H1 (cell line): Measurements from ENCODE around the gene PAX5. TPM values are rescaled to one million over a fixed set of nuclear protein-coding genes. Genes with fewer than 3 reads are reported as not detected.

Experiments
- CTCF ChIA-PET: fragments of 300-600 bp; sonication (Branson Sonifier 250); formaldehyde crosslinking; loops from one replicate; lab custom pipeline; 2021; ENCODE audit not compliant: partially characterized antibody; lab: Charles Lee
- POLR2A ChIA-PET: fragments of 300-600 bp; sonication (Branson Sonifier 250); formaldehyde crosslinking; loops from one replicate; lab custom pipeline; 2021; ENCODE audit warnings: inconsistent platforms; ENCODE audit not compliant: partially characterized antibody; lab: Charles Lee
- DNase-seq, 2 experiments: peaks; one replicate each; pipeline versions ENCODE4 v3.0.0 to v3.0.0-alpha.2; 2010 to 2022; ENCODE audit warnings: low spot score in 2 of 2, low read depth in 1 of 2, mixed read lengths in 1 of 2
- FAIRE-seq: peaks from 2 replicates; lab custom pipeline; 2011; peaks lifted over from hg19 to GRCh38; lab: Jason Lieb, UNC
- H2AFZ ChIP-seq: 2 replicates; pipeline ENCODE4 v1.8.1; 2012; ENCODE audit warnings: low read length, inconsistent platforms
- H2AK5ac ChIP-seq: 2 replicates; pipeline ENCODE4 v1.6.1; 2013; ENCODE audit warnings: low read depth, low read length
- H2BK120ac ChIP-seq: replicated peaks from 2 replicates; pipeline ENCODE3; 2013; ENCODE audit warnings: low read depth, low read length, inconsistent platforms
- H2BK12ac ChIP-seq: 2 replicates; pipeline ENCODE4 v1.6.1; 2013; ENCODE audit warnings: low read depth, low read length
- H2BK15ac ChIP-seq: 2 replicates; pipeline ENCODE4 v1.6.1; 2013; ENCODE audit warnings: low read length
- H2BK20ac ChIP-seq: 2 replicates; pipeline ENCODE4 v1.6.1; 2013; ENCODE audit warnings: low read length
- H2BK5ac ChIP-seq: 2 replicates; pipeline ENCODE4 v1.6.1; 2013; ENCODE audit warnings: low read depth, low read length
- H3K14ac ChIP-seq: 2 replicates; pipeline ENCODE4 v1.6.1; 2013; ENCODE audit warnings: inconsistent platforms; ENCODE audit not compliant: insufficient read length
- H3K18ac ChIP-seq: 2 replicates; pipeline ENCODE4 v1.6.1; 2013; ENCODE audit warnings: low read length; ENCODE audit errors: extremely low read depth
- H3K23ac ChIP-seq: 2 replicates; pipeline ENCODE4 v1.6.1; 2013; ENCODE audit warnings: inconsistent platforms; ENCODE audit not compliant: insufficient read length
- H3K23me2 ChIP-seq: 2 replicates; pipeline ENCODE4 v1.6.1; 2013; ENCODE audit warnings: low read depth, low read length
- H3K27ac ChIP-seq: 2 replicates; pipeline ENCODE4 v1.6.1; 2011; ENCODE audit warnings: low read depth, low read length, inconsistent platforms
- H3K27me3 ChIP-seq, 4 experiments: replicated peaks in 1 of 4; 1 replicate in 1 of 4; 2 replicates in 3 of 4; pipeline versions ENCODE4 v1.6.1 to v1.8.1; 2011 to 2013; ENCODE audit warnings: low read length in 3 of 4, mild to moderate bottlenecking in 3 of 4, inconsistent platforms in 2 of 4, mixed read lengths in 2 of 4, moderate library complexity in 1 of 4; ENCODE audit not compliant: control insufficient read depth in 3 of 4, insufficient read depth in 3 of 4; ENCODE audit errors: extremely low read depth in 1 of 4
- H3K36me3 ChIP-seq, 4 experiments: 2 replicates each; pipeline versions ENCODE4 v1.6.1 to v1.8.1; 2011 to 2013; ENCODE audit warnings: mild to moderate bottlenecking in 4 of 4, low read length in 3 of 4, moderate library complexity in 2 of 4, control low read depth in 1 of 4, inconsistent platforms in 1 of 4; ENCODE audit not compliant: insufficient read depth in 4 of 4, control insufficient read depth in 2 of 4
- H3K4ac ChIP-seq: replicated peaks from 2 replicates; pipeline ENCODE3; 2013; ENCODE audit warnings: low read length, low read depth, mixed read lengths, inconsistent platforms; ENCODE audit not compliant: insufficient read length
- H3K4me1 ChIP-seq, 4 experiments: replicated peaks in 1 of 4; 1 replicate in 1 of 4; 2 replicates in 3 of 4; pipeline versions ENCODE4 v1.6.1 to v1.8.1; 2011 to 2013; ENCODE audit warnings: low read length in 3 of 4, inconsistent platforms in 2 of 4, mixed read lengths in 1 of 4; ENCODE audit not compliant: insufficient read depth in 4 of 4, control insufficient read depth in 3 of 4
- H3K4me2 ChIP-seq, 2 experiments: 2 replicates each; pipeline versions ENCODE4 v1.6.1 to v1.8.1; 2011 to 2013; ENCODE audit warnings: low read depth in 2 of 2, low read length in 2 of 2, control low read depth in 1 of 2, inconsistent platforms in 1 of 2, mild to moderate bottlenecking in 1 of 2; ENCODE audit not compliant: insufficient read depth in 1 of 2
- H3K4me3 ChIP-seq, 4 experiments: fragments of 200-600, 300-600 bp in 1 of 4; sonication (generic), shearing (Covaris generic), sonication (Bioruptor Twin) in 1 of 4; 2 replicates each; pipeline versions ENCODE4 v1.5.1 to v1.8.1; 2011 to 2016; ENCODE audit warnings: low read length in 4 of 4, low read depth in 3 of 4, control low read depth in 2 of 4, inconsistent platforms in 2 of 4, mild to moderate bottlenecking in 2 of 4, mixed read lengths in 1 of 4, moderate library complexity in 1 of 4; ENCODE audit not compliant: insufficient read depth in 2 of 4; ENCODE audit errors: extremely low read depth in 1 of 4
- H3K56ac ChIP-seq: replicated peaks from 2 replicates; pipeline ENCODE3; 2013; ENCODE audit warnings: low read depth, mild to moderate bottlenecking, mixed read lengths, low read length, inconsistent platforms; ENCODE audit not compliant: insufficient read length
- H3K79me1 ChIP-seq: 2 replicates; pipeline ENCODE4 v1.6.1; 2013; ENCODE audit warnings: low read depth, low read length, control low read depth
- H3K79me2 ChIP-seq, 2 experiments: 2 replicates each; pipeline versions ENCODE4 v1.6.1 to v1.8.1; 2012 to 2013; ENCODE audit warnings: low read length in 2 of 2, mild to moderate bottlenecking in 2 of 2, inconsistent platforms in 1 of 2; ENCODE audit not compliant: insufficient read depth in 2 of 2, control insufficient read depth in 1 of 2
- H3K9ac ChIP-seq, 4 experiments: replicated peaks in 1 of 4; 1 replicate in 1 of 4; 2 replicates in 3 of 4; pipeline versions ENCODE4 v1.6.1 to v1.8.1; 2011 to 2013; ENCODE audit warnings: low read depth in 3 of 4, low read length in 3 of 4, control low read depth in 2 of 4, mild to moderate bottlenecking in 2 of 4, moderate library complexity in 2 of 4, inconsistent platforms in 1 of 4; ENCODE audit errors: extremely low read depth in 1 of 4
- H3K9me3 ChIP-seq, 2 experiments: 2 replicates each; pipeline versions ENCODE4 v1.6.1 to v1.8.1; 2012 to 2013; ENCODE audit warnings: mild to moderate bottlenecking in 2 of 2, moderate library complexity in 2 of 2, control low read depth in 1 of 2, inconsistent platforms in 1 of 2, low read depth in 1 of 2, low read length in 1 of 2, mixed read lengths in 1 of 2; ENCODE audit not compliant: insufficient read depth in 2 of 2
- H4K20me1 ChIP-seq, 2 experiments: replicated peaks in 1 of 2; 2 replicates each; pipeline versions ENCODE3 to v1.8.1; 2011 to 2013; ENCODE audit warnings: inconsistent platforms in 2 of 2, low read length in 2 of 2, mild to moderate bottlenecking in 1 of 2; ENCODE audit not compliant: insufficient read depth in 2 of 2, control insufficient read depth in 1 of 2
- H4K5ac ChIP-seq: 2 replicates; pipeline ENCODE4 v1.6.1; 2013; ENCODE audit warnings: low read length, low read depth, mixed read lengths, inconsistent platforms; ENCODE audit not compliant: insufficient read length
- H4K8ac ChIP-seq: 2 replicates; pipeline ENCODE4 v1.8.0; 2013; ENCODE audit warnings: mild to moderate bottlenecking, moderate library complexity, low read length, inconsistent platforms; ENCODE audit not compliant: insufficient read depth; ENCODE audit errors: extremely low read depth
- H4K91ac ChIP-seq: replicated peaks from 2 replicates; pipeline ENCODE3; 2013; ENCODE audit warnings: low read length, mixed read lengths, inconsistent platforms; ENCODE audit not compliant: insufficient read length
- CEBPB ChIP-seq: IDR thresholded peaks from 2 replicates; pipeline ENCODE4 v1.6.1; 2012; ENCODE audit warnings: low read depth, low read length
- CTBP2 ChIP-seq: IDR thresholded peaks from 2 replicates; pipeline ENCODE4 v1.7.0; 2011; ENCODE audit warnings: borderline replicate concordance, mild to moderate bottlenecking, moderate library complexity, mixed read lengths, low read length; ENCODE audit not compliant: insufficient read depth, insufficient read length
- CTCF ChIP-seq, 3 experiments: IDR thresholded peaks; 1 replicate in 2 of 3; 2 replicates in 1 of 3; pipeline versions ENCODE4 v1.5.1 to v1.6.1; 2011; ENCODE audit warnings: low read length in 3 of 3, mild to moderate bottlenecking in 3 of 3, inconsistent platforms in 2 of 3, low read depth in 1 of 3, moderate library complexity in 1 of 3; ENCODE audit not compliant: insufficient read depth in 1 of 3; ENCODE audit errors: control extremely low read depth in 1 of 3
- EP300 ChIP-seq, 2 experiments: IDR thresholded peaks; 1 replicate in 1 of 2; 2 replicates in 1 of 2; pipeline ENCODE4 v1.6.1; 2011 to 2012; ENCODE audit warnings: low read depth in 2 of 2, low read length in 2 of 2, mild to moderate bottlenecking in 2 of 2, borderline replicate concordance in 1 of 2, inconsistent platforms in 1 of 2, moderate library complexity in 1 of 2
- MAFK ChIP-seq: IDR thresholded peaks from 2 replicates; pipeline ENCODE4 v1.6.1; 2012; ENCODE audit warnings: low read depth, mild to moderate bottlenecking, improper control_type of control experiment, low read length
- RNF2 ChIP-seq: fragments of 200-900, 300-1000 bp; sonication (generic); IDR thresholded peaks from 2 replicates; pipeline ENCODE4 v1.7.1; 2016; ENCODE audit warnings: borderline replicate concordance, low read depth, mild to moderate bottlenecking, antibody characterized with exemption, low read length; ENCODE audit not compliant: poor library complexity, severe bottlenecking; ENCODE audit errors: missing control alignments
- SAP30 ChIP-seq: fragments of 300-600 bp; sonication (generic); IDR thresholded peaks from 2 replicates; pipeline ENCODE4 v1.7.1; 2012; ENCODE audit warnings: low read length, moderate library complexity, mild to moderate bottlenecking, inconsistent platforms; ENCODE audit not compliant: insufficient read depth, insufficient replicate concordance
- SIRT6 ChIP-seq: IDR thresholded peaks from one replicate; pipeline ENCODE4 v1.7.1; 2012; ENCODE audit warnings: low read length, inconsistent platforms
- WGBS, 2 experiments: shearing (Covaris generic) in 1 of 2; methylation state at CpG; one replicate each; pipeline versions ENCODE4 v1.1.6 to v1.1.7; 2013 to 2015; ENCODE audit warnings: low lambda C conversion rate in 2 of 2, mixed read lengths in 2 of 2, inconsistent platforms in 1 of 2, low coverage in 1 of 2, missing lambda C conversion rate in 1 of 2; ENCODE audit not compliant: insufficient replicate concordance in 2 of 2, insufficient coverage in 1 of 2, insufficient read length in 1 of 2; ENCODE audit errors: extremely low coverage in 1 of 2, missing lambda C conversion rate in 1 of 2; 5-methylcytosine and 5-hydroxymethylcytosine counted together
- polyA plus RNA-seq, 7 experiments: library from polyadenylated mRNA; depleted of rRNA in 3 of 7; stranded (reverse) in 5 of 7; unstranded in 2 of 7; fragments of >200 nt in 5 of 7; fragments of 200-250 nt in 2 of 7; gene quantifications; 1 replicate in 5 of 7; 2 replicates in 1 of 7; 4 replicates in 1 of 7; pipeline versions ENCODE4 v1.2.1 to v1.2.3, GENCODE V29; 2011 to 2013; ENCODE audit warnings: missing spikeins in 2 of 7, mixed read lengths in 2 of 7
- total RNA-seq: library from RNA; stranded (reverse); fragmentation: NEBNext Ultra II Directional; extraction: Animal tissue kit (Norgen Biotek cat#: 25700); gene quantifications from 2 replicates; pipeline ENCODE4 v1.2.1, GENCODE V29; 2021

Gene PAX5
- total and polyA plus RNA-seq, 2 of the 8 experiments (the other 6 are each of a cell fraction or from before 2014, with no cell fraction given): 0.29 to 0.43 TPM

GRCh38 chr9:36911601-36912412 lies 122.3 kb downstream of the PAX5 start:
- Histone ChIP-seq H3K23me2 (no peaks in the 10 kb centered on the region), H3K23ac (no peak overlapping the region), H2AFZ (no peak overlapping the region), H2AK5ac (no peak overlapping the region), H4K91ac (no peak overlapping the region), H4K5ac (no peak overlapping the region), H3K18ac (no peak overlapping the region), H4K20me1 (peaks cover 0 to under 1% of the 10 kb centered on the region in 2 experiments), H3K79me1 (no peaks in the 10 kb centered on the region), H2BK12ac (no peak overlapping the region), H3K36me3 (no peaks in the 10 kb centered on the region), H3K9me3 (no peaks in the 10 kb centered on the region), H2BK20ac (no peak overlapping the region), H3K4me3 (no peak overlapping the region), H3K79me2 (no peaks in the 10 kb centered on the region), H2BK120ac (no peak overlapping the region), H2BK15ac (no peak overlapping the region), H3K27ac (no peak overlapping the region), H3K4me2 (no peak overlapping the region), H4K8ac (no peak overlapping the region)
- WGBS, 2 experiments: 91% methylated on average over 12 of the region's 12 CpGs; no CpG with 5 or more reads in 1 of the 2 experiments
- no peak for DNase-seq
- ChIA-PET CTCF (interaction anchor here (0.5 to 12.0 kb wide), 17 partner anchors 7 to 249 kb away, joined by 3 to 74 read pairs (median 4); no protein-coding TSS in a partner anchor), POLR2A (no interaction called here)
- FAIRE-seq: no peak
- TF ChIP-seq CEBPB (no peak), RNF2 (no peak), SIRT6 (no peak), MAFK (no peak), CTCF (IDR thresholded peaks at IDR 0.05; ENCODE audit: control extremely low read depth in 1 of 3, insufficient read depth in 1 of 3, low read depth in 1 of 3, low read length in 3 of 3) (no peak), SAP30 (no peak), CTBP2 (no peak), EP300 (IDR thresholded peaks at IDR 0.05; ENCODE audit: borderline replicate concordance in 1 of 2, low read depth in 2 of 2, low read length in 2 of 2) (no peak)
- TF ChIP-seq, all 59 proteins: peak for 0
- Histone ChIP-seq H3K14ac (no peak overlapping the region), H3K56ac (no peak overlapping the region), H3K4me1 (peaks cover 5 to 7% (median 6%) of the 10 kb centered on the region in 4 experiments), H3K9ac (no peak overlapping the region), H2BK5ac (no peak overlapping the region), H3K27me3 (no peaks in the 10 kb centered on the region), H3K4ac (no peak overlapping the region)
